G401 (cell line): ENCODE results near the gene PLXNA4. TPM values are rescaled to one million over a fixed set of nuclear protein-coding genes. Genes with fewer than 3 reads are reported as not detected.
A peak's percentile ranks its signal among the peaks of the same experiment; 100 is the strongest.

ENCODE experiments used
- DNase-seq: peaks from one replicate; pipeline ENCODE4 v3.0.0-alpha.2; 2015; ENCODE audit warnings: low spot score
- in situ Hi-C: cut with HindIII; loops from 2 replicates; pipeline ENCODE4 v1.10.0; 2016; ENCODE audit warnings: low sequenced_read_pairs, mixed read lengths
- total RNA-seq: library from RNA; depleted of rRNA; stranded (reverse); fragments of >200 nt; shearing (Covaris generic); gene quantifications from 2 replicates; pipeline ENCODE4 v1.2.3, GENCODE V29; 2014; rRNA removed

Gene PLXNA4, protein sequence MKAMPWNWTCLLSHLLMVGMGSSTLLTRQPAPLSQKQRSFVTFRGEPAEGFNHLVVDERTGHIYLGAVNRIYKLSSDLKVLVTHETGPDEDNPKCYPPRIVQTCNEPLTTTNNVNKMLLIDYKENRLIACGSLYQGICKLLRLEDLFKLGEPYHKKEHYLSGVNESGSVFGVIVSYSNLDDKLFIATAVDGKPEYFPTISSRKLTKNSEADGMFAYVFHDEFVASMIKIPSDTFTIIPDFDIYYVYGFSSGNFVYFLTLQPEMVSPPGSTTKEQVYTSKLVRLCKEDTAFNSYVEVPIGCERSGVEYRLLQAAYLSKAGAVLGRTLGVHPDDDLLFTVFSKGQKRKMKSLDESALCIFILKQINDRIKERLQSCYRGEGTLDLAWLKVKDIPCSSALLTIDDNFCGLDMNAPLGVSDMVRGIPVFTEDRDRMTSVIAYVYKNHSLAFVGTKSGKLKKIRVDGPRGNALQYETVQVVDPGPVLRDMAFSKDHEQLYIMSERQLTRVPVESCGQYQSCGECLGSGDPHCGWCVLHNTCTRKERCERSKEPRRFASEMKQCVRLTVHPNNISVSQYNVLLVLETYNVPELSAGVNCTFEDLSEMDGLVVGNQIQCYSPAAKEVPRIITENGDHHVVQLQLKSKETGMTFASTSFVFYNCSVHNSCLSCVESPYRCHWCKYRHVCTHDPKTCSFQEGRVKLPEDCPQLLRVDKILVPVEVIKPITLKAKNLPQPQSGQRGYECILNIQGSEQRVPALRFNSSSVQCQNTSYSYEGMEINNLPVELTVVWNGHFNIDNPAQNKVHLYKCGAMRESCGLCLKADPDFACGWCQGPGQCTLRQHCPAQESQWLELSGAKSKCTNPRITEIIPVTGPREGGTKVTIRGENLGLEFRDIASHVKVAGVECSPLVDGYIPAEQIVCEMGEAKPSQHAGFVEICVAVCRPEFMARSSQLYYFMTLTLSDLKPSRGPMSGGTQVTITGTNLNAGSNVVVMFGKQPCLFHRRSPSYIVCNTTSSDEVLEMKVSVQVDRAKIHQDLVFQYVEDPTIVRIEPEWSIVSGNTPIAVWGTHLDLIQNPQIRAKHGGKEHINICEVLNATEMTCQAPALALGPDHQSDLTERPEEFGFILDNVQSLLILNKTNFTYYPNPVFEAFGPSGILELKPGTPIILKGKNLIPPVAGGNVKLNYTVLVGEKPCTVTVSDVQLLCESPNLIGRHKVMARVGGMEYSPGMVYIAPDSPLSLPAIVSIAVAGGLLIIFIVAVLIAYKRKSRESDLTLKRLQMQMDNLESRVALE (N-terminal part only)
- under 0.01 TPM in 1 of 2 replicates, not detected in the other for total RNA-seq

DNA sequence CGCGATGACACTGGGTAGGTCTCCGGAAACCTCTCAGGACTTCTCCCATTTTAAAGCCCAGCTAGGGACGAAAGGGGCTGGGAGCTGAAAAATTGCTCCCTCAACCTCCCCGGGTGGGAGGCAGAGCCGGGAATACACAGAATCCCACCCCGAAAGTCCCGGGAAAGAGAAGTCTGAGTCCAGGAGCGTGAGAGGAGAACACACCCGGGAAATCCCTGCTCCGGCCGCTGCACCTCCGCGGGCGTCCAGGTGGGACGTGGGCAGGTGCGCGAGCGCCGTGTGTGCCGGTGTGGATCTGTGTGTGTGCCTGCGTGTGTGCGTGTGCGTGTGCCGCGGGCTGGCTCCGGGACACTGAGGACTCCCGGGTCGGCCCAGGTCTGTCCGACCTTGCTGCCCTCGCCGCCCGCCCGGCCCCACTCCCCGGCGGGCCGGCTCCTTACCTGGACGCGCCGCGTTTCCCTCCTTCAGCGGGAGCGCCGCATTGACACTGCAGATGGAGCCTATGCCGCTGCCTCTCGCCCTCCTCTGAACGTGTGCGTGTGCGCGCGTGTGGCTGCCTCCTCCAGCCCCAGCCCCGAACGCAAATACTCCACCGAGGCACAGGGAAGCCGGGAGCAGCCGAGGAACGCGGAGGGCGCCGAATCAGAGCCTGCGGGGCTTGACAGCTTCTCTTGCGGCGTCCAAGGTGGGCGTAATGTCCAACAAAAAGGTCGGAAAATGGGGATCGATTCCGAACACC is at the start of gene PLXNA4:
TSS of gene PLXNA4 (minus strand) at position 489 of the 739 bp plus-strand sequence. CDS start 67,777 bp downstream, outside the sequence.
- DNase-seq = peak; percentile 56
- in situ Hi-C loops = no loop called here

DNA sequence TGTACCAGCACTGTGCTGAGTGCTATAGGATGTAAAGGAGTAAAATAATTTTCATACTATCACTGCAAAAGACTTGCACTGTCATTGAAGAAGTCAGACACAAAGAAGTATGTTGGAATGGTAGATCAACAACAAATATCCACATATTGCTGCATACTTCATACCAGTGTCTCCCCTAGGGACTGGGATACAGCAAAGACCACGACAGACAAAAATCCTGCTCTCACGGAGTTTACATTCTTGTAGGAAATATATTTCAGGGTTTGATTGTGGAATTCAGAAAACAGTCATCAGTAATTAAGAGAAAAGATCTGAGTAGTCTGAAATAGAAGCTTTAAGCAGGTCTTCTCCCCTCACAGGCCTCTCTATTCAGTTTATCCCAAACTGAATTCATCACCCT is 49.4 kb upstream of the PLXNA4 start:
- in situ Hi-C loops = no loop called here
- DNase-seq = no peak

DNA sequence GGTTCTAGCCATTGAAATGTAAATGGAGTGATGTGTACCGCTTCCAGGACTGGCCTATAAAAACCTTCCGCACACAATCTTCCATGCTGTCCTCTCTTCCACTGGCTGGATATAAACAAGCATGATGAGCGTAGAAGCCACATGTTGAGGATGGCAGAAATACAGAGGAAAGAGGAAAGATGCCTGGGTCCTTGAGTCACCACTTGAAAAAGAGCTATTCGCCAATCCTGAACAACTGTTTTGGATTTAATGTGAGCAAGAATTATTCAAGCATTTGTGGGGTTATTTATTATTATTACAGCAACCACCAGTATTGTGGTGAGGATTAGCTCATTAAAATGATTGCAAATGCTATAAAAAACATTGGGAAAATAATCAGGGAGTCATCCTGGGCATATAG is 45.8 kb upstream of the PLXNA4 start:
- no peak for DNase-seq
- in situ Hi-C loops = no loop called here

DNA sequence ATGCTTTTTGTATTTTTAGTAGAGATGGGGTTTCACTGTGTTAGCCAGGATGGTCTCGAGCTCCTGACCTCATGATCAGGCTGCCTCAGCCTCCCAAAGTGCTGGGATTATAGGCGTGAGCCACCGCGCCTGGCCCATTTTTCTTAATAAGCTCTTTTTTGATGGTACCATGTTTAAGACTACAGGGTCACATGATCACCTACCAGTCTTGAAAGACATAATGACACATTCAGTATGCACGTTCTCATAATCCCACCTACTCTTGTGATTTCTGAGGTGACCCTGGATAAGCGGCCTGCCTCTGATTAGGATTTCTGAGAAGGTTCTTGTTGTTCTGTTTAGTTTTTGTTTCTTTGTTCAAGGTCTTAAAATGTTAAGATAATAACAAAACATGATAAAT is 43.7 kb upstream of the PLXNA4 start:
- DNase-seq = no peak
- in situ Hi-C loops = no loop called here

DNA sequence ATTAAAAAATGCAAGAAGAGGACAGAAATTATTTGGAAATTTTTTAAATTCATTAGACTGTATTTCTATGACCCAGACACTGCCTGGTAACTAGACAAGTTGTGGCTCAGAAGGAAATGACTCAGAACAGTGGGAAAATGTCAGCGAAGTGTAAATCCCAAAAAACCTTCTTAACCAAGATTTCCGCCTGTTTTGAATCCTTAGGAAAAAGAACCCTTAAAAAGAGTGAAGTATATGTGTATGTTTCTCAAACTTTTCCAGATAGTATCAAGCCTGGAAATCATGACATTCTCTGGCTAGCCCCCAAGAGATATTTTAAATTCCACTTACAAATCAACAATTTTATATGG is 42.7 kb upstream of the PLXNA4 start:
- in situ Hi-C loops = no loop called here
- DNase-seq = no peak

DNA sequence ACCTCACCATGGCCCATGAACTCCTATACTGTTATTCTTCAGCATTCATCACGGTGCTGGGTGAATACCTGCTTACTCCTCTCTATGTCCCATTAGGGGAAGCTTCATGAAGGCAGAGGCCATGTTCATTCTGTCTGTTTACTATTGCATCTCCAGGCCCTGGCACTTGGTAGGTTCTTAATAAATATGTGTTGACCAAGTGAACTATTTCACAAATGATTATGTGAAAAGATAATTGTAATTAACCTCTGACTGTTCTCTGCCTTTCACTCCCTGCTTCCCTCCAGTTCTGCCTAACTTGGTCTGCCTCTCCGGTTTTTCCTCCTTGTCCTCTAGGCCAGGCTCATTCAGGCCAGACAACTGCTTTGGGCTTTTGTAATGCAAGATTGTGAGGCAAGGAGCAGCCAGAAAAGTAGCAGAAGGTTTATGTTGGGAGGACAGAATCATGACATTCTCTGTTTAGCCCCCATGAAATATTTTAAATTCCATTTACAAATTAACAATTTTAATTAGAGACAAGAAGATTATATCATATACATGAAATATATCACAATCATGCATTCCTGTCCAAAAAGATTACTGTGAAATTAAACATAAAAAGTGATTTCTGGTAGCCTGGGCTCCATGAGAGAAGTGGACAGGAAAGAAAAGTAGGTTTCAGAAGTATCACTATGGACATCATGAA is 42.1 kb upstream of the PLXNA4 start:
- in situ Hi-C loops = no loop called here
- no peak for DNase-seq

DNA sequence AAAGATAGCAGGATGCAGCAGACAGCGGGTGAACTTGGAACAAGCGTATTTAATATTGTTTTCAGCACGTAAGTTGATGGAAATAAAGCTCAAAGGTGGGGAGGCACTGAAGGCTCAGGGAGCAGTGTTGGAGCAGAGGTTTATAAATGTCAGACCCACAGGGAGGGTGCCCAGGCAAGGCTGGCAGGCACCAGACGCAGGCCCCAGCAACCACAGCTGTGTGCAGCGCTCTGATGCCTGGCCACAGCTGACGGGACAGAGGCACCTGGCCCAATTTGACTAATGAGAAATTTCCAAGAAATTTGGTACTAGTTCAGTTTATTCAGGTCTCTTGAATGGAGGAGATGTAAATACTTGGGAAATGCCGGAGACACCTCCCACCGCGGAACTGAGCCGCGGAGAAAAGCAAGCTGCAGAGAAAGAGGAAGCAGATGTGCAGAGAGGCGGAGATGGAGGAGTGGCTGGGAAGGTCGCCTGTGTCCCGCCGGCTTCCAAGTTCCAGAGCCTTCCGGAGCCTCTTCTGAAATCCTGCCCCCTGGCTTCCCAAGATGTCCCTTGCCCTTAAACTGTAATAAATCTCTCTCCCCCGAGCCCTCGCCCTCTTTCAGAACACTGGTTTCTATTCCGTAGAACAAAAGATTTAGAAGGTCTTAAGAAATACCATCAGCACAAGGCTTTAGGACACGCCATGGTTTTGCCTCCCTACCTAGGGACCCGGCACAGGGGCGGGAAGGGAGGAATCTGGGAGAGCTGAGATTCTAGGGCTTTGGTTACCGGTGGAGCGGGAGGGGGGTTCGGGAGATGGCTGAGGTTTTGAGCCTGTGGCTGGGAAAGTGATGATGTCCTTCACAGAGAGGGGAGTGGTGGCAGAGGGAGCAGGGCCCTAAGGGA is 38.4 kb upstream of the PLXNA4 start:
- in situ Hi-C loops = no loop called here
- no peak for DNase-seq

DNA sequence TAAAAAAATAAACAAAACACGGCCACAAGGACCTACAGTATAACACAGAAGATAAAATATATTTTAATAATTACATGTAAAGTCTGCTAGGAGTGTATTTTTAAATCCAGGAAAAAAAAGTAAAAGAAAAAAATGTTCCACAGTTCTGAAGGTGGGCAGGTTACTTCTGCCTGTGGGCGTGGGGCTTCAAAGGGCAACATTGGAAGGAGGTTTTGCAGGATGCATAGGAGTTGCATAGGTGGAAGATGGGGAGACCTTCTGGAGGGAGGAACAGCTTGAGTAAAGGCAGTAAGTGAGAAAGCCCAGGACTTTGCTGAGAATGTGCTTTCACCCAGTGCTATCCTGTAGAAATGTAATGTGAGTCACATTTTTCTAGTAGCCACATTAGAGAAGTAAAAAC is 37.5 kb upstream of the PLXNA4 start:
- in situ Hi-C loops = no loop called here
- no peak for DNase-seq

DNA sequence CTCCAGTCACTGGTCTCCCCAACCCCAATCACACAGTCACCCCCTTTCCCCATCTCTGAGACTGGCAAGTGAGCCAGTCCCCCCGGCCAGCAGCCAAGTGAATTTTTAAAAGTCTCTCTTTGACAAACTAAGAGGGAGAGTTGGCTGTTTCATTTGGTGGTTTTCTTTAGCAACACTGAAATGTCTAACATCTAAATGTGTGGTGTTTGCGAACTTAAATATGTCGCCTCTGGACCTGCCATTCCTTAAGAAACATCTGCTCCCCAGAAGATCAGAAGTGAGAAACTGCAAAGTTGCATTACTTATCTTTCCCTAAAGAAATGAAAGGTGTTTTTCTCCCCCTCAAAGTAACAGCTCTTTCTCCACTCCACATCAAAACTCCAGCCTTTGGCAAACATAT is 34.7 kb upstream of the PLXNA4 start:
- no peak for DNase-seq
- in situ Hi-C loops = no loop called here

DNA sequence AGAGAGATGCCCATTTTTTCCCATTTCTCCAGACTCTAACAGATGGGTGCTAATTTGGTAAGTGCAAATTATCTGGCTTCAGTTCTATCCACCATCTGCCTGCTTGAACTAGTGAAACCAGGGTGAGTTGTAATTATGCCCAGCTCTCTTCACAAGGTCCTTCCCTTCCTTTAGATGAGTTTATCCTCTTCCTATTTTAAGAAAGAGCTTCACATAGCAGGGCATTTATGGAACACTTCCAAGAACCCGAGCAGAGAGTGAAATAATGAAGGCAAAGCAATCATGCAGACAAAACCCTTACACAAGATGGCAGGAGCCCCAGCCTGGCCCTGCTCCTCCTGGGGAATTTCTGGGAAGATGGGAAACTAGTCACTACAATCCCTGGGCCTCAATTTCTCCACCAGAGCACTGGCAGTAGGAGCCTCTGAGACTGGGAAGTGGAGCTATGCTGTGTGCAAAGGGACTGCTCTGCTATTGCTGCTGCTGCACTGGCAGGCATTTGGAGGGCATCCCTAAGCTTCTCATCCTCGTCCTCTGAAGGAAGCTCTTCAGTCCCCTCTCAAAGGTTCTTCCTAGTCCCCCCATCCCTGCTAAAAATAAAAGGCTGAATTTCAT is 33.7 kb upstream of the PLXNA4 start:
- DNase-seq = peak; percentile 98
- in situ Hi-C loops = no loop called here

DNA sequence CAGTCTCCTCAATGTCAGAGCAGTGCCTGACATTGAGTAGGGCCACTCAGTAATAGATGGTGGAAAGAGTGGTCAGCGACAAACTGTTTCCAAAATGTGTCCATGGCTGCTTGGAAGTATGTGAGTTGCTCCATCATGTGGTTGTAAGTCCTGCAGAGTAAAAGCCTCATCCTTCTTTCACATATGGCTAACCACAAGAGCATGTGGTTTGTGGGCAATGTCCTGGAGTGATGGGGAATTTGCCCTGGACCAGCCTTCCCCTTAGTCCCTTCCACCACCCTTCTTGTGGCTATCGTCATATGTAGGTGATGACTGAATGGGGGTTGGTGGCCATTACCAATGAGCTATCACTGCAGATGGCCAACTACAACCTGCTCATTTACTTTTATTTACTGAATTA is 33.0 kb upstream of the PLXNA4 start:
- in situ Hi-C loops = no loop called here
- no peak for DNase-seq

DNA sequence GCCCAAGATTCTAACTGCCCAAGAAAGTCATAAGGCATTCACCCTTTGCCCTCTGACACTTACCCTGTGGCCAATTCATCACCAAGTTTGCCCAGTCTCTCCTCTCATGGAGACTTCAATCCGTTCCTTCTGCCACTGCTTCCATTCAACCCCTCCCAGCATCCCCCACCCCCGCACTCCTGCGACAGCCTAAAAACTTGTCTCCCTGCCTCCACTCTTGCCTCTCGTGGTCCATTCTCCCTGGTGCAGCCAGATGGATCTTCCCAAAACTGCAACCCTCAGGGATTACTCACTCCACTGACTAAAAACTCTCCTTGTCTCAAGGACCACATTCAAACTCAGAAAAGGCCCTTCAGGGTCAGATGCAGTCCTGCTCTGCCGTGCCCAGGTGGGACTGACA is 32.3 kb upstream of the PLXNA4 start:
- in situ Hi-C loops = no loop called here
- no peak for DNase-seq

DNA sequence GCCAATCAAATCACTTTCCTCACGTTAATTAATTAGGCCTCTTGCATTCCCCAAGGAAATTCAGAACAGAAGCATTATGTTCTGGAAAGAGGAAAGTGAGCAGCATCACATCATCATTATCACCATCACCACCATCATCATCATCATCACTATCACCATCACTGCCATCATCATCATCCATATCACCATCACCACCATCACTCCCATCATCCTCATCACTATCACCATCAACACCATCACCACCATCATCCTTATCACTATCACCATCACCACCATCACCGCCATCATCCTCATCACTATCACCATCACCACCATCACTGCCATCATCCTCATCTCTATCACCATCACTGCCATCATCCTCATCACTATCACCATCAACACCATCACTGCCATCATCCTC is 31.4 kb upstream of the PLXNA4 start:
- in situ Hi-C loops = no loop called here
- DNase-seq = no peak

DNA sequence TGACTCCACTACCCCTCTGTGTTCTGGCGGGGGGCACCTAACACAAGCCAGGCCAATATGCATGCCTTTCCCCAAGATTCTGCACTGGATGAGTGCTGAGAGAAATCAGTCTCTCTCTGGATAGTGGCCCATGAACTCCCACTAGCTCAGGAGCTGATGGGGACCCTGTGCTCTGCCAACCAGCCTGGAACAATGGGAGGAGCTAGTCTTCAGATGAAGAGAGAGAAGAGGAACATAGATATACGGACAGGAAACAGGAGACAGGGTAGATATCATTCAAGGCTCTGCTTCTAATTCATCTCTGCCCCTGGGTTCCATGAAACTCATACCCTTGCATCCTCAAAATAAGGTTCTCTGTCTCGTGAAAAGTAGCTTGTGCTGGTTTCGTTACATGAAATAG is 27.9 kb upstream of the PLXNA4 start:
- in situ Hi-C loops = no loop called here

DNA sequence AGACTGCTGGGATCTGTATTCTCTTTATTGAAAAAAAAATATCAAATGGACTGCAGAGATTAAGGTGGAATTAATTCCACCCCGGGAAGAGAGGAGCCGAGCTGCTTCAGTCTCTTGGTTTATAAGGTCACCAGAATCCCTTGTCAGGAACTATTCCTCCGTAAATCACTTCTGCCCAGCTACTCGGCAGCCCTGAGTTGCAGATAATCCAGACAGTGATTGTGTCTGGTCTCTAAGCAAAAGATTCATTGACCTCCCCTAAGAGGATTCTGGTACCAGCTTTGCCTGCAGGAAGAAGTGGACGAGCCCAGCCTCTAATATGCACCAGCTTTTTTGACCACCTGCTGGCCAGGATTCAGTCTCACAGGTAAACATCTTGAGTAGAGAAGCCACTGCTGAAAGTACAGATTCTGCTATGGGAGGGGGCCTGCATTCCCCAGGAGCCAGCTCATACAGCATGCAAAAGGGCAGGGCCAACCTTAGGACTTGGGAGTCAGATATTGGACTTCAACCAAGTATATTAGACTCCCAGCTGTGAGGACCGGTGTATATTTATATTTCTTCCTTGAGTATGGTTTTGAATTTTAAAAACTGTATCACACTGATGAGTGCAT is 27.1 kb upstream of the PLXNA4 start:
- in situ Hi-C loops = no loop called here
- peak; percentile 8 for DNase-seq

More for the DNA sequence above, 27.9 kb upstream of the PLXNA4 start:
- DNase-seq = no peak

DNA sequence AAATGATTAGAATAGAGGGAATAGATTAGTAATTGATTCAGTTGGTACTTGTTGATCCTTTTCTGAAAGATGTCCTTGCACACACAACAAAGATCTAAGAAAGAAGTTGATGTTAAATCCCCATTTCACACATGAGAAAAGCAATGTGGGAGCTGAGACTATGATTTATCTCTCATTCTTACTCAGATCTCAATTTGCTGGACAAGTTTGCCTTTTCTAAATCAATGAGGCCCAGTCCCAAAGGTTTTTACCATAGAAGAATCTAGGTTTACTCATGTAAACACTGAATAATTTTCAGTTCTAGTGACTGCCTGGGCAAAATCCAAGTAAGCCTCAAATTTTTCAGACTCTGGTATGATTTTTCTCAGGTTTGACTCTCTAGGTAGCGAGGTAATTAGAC is 25.5 kb upstream of the PLXNA4 start:
- in situ Hi-C loops = no loop called here
- no peak for DNase-seq

DNA sequence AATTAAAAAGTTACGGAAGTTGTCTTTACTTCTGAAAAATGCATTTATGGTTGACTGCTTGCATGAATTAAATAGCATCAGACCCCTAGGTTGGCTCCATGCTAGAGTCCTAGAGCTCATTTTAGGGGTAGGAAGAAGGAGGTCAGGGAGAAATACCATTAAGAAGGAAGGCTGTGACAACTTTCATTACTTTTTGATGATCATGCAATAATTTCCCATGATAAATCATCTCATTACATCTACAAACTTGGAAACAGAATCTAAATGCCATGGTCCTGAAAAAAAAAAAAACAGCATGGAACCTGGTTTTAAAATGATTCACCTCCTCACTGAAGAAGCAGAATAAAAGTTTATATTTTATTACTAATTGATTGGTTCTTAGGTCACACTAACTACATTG is 20.3 kb upstream of the PLXNA4 start:
- in situ Hi-C loops = no loop called here
- no peak for DNase-seq
